Tibial nerve (tissue), 3 donors: ENCODE data around the gene CREB3L4.

Experiments
- CTCF ChIP-seq, 5 experiments: fragments of 200-600 bp in 3 of 5; fragments of 450-650 bp in 2 of 5; sonication (generic) in 3 of 5; IDR thresholded peaks; one replicate each; pipeline ENCODE4 v1.5.1; 2016 to 2019; ENCODE audit warnings: antibody characterized with exemption in 5 of 5, mild to moderate bottlenecking in 3 of 5, moderate library complexity in 2 of 5
- POLR2A ChIP-seq, 2 donors: fragments of 450-650 bp; IDR thresholded peaks; one replicate each; pipeline ENCODE4 v1.6.1; 2017; ENCODE audit warnings: antibody characterized with exemption in 2 of 2, mild to moderate bottlenecking in 2 of 2, moderate library complexity in 2 of 2

DNA sequence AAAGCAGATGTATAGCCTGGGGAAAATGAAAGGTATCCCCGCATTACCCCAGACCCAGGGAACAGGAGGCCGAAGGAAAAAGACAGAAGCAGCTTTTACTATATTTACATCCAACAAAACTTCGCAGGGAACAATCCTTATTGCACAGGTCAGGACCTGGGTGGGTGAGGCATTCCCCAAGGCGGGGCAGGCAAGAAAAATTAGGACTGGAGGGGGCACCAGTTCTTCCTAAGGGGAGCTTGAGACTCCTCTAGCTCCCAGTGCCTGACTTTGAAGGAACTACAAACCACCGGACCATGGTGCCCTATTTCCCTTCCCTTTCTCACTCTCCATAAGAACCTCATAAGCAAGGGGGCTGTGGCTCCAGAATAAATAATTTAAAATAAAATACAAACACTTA, 38.3 kb upstream of the CREB3L4 start:
- TF ChIP-seq CTCF (IDR thresholded peaks at IDR 0.05) (no peak), POLR2A (IDR thresholded peaks at IDR 0.05) (no peak)
